B cell (primary cell): ENCODE measurements around the gene ACTL8. TPM values are rescaled to one million over a fixed set of nuclear protein-coding genes. Genes with fewer than 3 reads are reported as not detected.

ENCODE experiments used
- ATAC-seq: fragments of 200-7000 bp; cut with Tn5 transposase; one replicate; pipeline ENCODE4 v1.10.0; 2021; ENCODE audit warnings: low read depth, mild to moderate bottlenecking, moderate number of reproducible peaks, moderate library complexity
- CTCF ChIA-PET: fragments of 350-600 bp; sonication (Branson Sonifier 250); formaldehyde crosslinking; loops from one replicate; lab custom pipeline; 2021; ENCODE audit warnings: antibody characterized with exemption, inconsistent platforms; lab: Charles Lee
- POLR2A ChIA-PET: fragments of 350-600 bp; sonication (Branson Sonifier 250); formaldehyde crosslinking; loops from one replicate; lab custom pipeline; 2021; ENCODE audit warnings: antibody characterized with exemption; lab: Charles Lee
- DNase-seq: peaks from one replicate; pipeline ENCODE4 v3.0.0; 2013
- H2AFZ ChIP-seq: 2 replicates; pipeline ENCODE4 v1.6.1; 2012; ENCODE audit warnings: mild to moderate bottlenecking, low read depth, low read length; ENCODE audit not compliant: insufficient read depth, poor library complexity, severe bottlenecking
- H3K27ac ChIP-seq, 2 donors: 1 replicate in 1 of 2; 2 replicates in 1 of 2; pipeline ENCODE4 v1.5.1; 2012 to 2013; ENCODE audit warnings: low read length in 2 of 2, mild to moderate bottlenecking in 2 of 2, moderate library complexity in 1 of 2
- H3K27me3 ChIP-seq, 4 experiments: fragments of 200-600 bp in 1 of 4; sonication (generic) in 1 of 4; replicated peaks in 1 of 4; 1 replicate in 2 of 4; 2 replicates in 2 of 4; pipeline versions ENCODE4 v1.6.1 to v1.7.0; 2013 to 2016; ENCODE audit warnings: low read length in 3 of 4, mild to moderate bottlenecking in 2 of 4, mixed read lengths in 1 of 4, moderate library complexity in 1 of 4; ENCODE audit not compliant: insufficient read depth in 4 of 4, control insufficient read depth in 3 of 4; ENCODE audit errors: control extremely low read depth in 1 of 4
- H3K36me3 ChIP-seq, 2 experiments: replicated peaks in 1 of 2; 1 replicate in 1 of 2; 2 replicates in 1 of 2; pipeline versions ENCODE4 v1.6.1 to v1.7.1; 2013; ENCODE audit warnings: low read length in 1 of 2; ENCODE audit not compliant: insufficient read depth in 2 of 2, control insufficient read depth in 1 of 2; ENCODE audit errors: control extremely low read depth in 1 of 2, extremely low read depth in 1 of 2
- H3K4me1 ChIP-seq, 2 donors: fragments of 200-600 bp in 1 of 2; sonication (generic) in 1 of 2; 1 replicate in 1 of 2; 2 replicates in 1 of 2; pipeline versions ENCODE4 v1.5.1 to v1.6.1; 2013 to 2017; ENCODE audit warnings: low read length in 2 of 2; ENCODE audit not compliant: control insufficient read depth in 2 of 2, insufficient read depth in 2 of 2
- H3K4me2 ChIP-seq: replicated peaks from 2 replicates; pipeline ENCODE3; 2012; ENCODE audit warnings: mild to moderate bottlenecking, low read depth, low read length; ENCODE audit not compliant: poor library complexity, severe bottlenecking
- H3K4me3 ChIP-seq, 5 experiments: fragments of 200-600 bp in 1 of 5; sonication (generic) in 1 of 5; 1 replicate in 3 of 5; 2 replicates in 2 of 5; pipeline versions ENCODE4 v1.5.1 to v1.7.0; 2011 to 2016; ENCODE audit warnings: low read length in 4 of 5, mild to moderate bottlenecking in 4 of 5, low read depth in 2 of 5, control low read depth in 1 of 5, moderate library complexity in 1 of 5; ENCODE audit not compliant: insufficient read depth in 1 of 5; ENCODE audit errors: control extremely low read depth in 1 of 5, extremely low read depth in 1 of 5
- H3K79me2 ChIP-seq: fragments of 200-600 bp; sonication (generic); one replicate; pipeline ENCODE4 v1.6.0; 2016; ENCODE audit warnings: low read length; ENCODE audit not compliant: control insufficient read depth, insufficient read depth
- H3K9ac ChIP-seq: fragments of 200-600 bp; sonication (generic); 2 replicates; pipeline ENCODE4 v1.6.1; 2017; ENCODE audit warnings: mild to moderate bottlenecking, low read length, moderate library complexity
- H3K9me3 ChIP-seq, 3 donors: one replicate each; pipeline versions ENCODE4 v1.6.1 to v1.7.1; 2013; ENCODE audit warnings: low read length in 2 of 3; ENCODE audit not compliant: control insufficient read depth in 2 of 3, insufficient read depth in 1 of 3; ENCODE audit errors: control extremely low read depth in 1 of 3
- H4K20me1 ChIP-seq: 2 replicates; pipeline ENCODE4 v1.6.0; 2012; ENCODE audit warnings: mild to moderate bottlenecking, low read length; ENCODE audit not compliant: insufficient read depth, control insufficient read depth, poor library complexity, severe bottlenecking
- H3K27ac Mint-ChIP-seq: one replicate; pipeline ENCODE4 v1.8.0; 2021; ENCODE audit warnings: mixed read lengths
- H3K27me3 Mint-ChIP-seq: one replicate; pipeline ENCODE4 v1.8.0; 2021; ENCODE audit warnings: mixed read lengths
- H3K4me1 Mint-ChIP-seq: one replicate; pipeline ENCODE4 v1.8.0; 2021; ENCODE audit warnings: mixed read lengths
- H3K4me3 Mint-ChIP-seq: one replicate; pipeline ENCODE4 v1.8.0; 2021; ENCODE audit warnings: mixed read lengths
- H3K9me3 Mint-ChIP-seq: one replicate; pipeline ENCODE4 v1.8.0; 2022; ENCODE audit warnings: mixed read lengths; ENCODE audit not compliant: insufficient read depth
- CTCF ChIP-seq: fragments of 200-600 bp; IDR thresholded peaks from one replicate; pipeline ENCODE4 v1.8.0; 2022; ENCODE audit warnings: antibody characterized with exemption, mild to moderate bottlenecking
- EZH2 ChIP-seq: IDR thresholded peaks from 2 replicates; pipeline ENCODE4 v1.6.1; 2012; ENCODE audit warnings: borderline replicate concordance, low read depth, mild to moderate bottlenecking, moderate library complexity, low read length; ENCODE audit not compliant: insufficient read depth, poor library complexity, severe bottlenecking
- WGBS: methylation state at CpG from one replicate; pipeline ENCODE4 v1.1.5; 2013; ENCODE audit warnings: missing lambda C conversion rate; ENCODE audit not compliant: insufficient coverage; 5-methylcytosine and 5-hydroxymethylcytosine counted together
- intact Hi-C: fragments of 100-400 bp; cut with micrococcal nuclease; formaldehyde crosslinking; loops from one replicate; pipeline ENCODE4 v1.10.0; 2022
- polyA plus RNA-seq: library from polyadenylated mRNA; depleted of rRNA; stranded (reverse); fragments of >200 nt; gene quantifications from 2 replicates; pipeline ENCODE4 v1.2.3, GENCODE V29; 2012
- total RNA-seq, 2 donors: library from RNA; stranded (reverse); fragments of 120-200 nt in 1 of 2; gene quantifications; 1 replicate in 1 of 2; 2 replicates in 1 of 2; pipeline versions ENCODE4 v1.2.3 to v1.2.4, GENCODE V29; 2013 to 2022

The ACTL8 gene
- total and polyA plus RNA-seq, 2 donors (not counting 1 experiment from before 2014, with no cell fraction given), result not detected

GRCh38 chr1:17776426-17776825 lies 21.3 kb downstream of the ACTL8 start:
- H3K27me3 Mint-ChIP-seq, result peaks cover 3% of the 10 kb centered on the region
- Histone ChIP-seq H3K36me3 (no peaks in the 10 kb centered on the region), H4K20me1 (no peaks in the 10 kb centered on the region), H3K27ac (no peak overlapping the region), H3K9ac (no peak overlapping the region), H3K4me1 (no peaks in the 10 kb centered on the region), H3K9me3 (peaks cover 0 to 8% (median 0%) of the 10 kb centered on the region in 3 donors), H3K79me2 (no peaks in the 10 kb centered on the region), H3K27me3 (no peaks in the 10 kb centered on the region), H3K4me2 (no peak overlapping the region), H2AFZ (no peak overlapping the region), H3K4me3 (no peak overlapping the region)
- no peaks in the 10 kb centered on the region for H3K9me3 Mint-ChIP-seq
- 35% methylated on average over 11 of the region's 11 CpGs for WGBS
- ATAC-seq (no peak), DNase-seq (no peak)
- H3K27ac Mint-ChIP-seq, result no peak overlapping the region
- TF ChIP-seq CTCF, result no peak
- no peak for TF ChIP-seq EZH2
- H3K4me1 Mint-ChIP-seq, result no peaks in the 10 kb centered on the region
- ChIA-PET POLR2A (no interaction called here), CTCF (no interaction called here)
- intact Hi-C loops, result no loop called here
- no peak overlapping the region for H3K4me3 Mint-ChIP-seq

- WGBS, result 86% methylated on average over 7 of the region's 10 CpGs
- Mint-ChIP-seq H3K4me1 (no peaks in the 10 kb centered on the region), H3K9me3 (no peaks in the 10 kb centered on the region), H3K27ac (no peak overlapping the region), H3K4me3 (no peak overlapping the region), H3K27me3 (peaks cover 6% of the 10 kb centered on the region)
- Histone ChIP-seq H3K9ac (no peak overlapping the region), H3K4me2 (no peak overlapping the region), H2AFZ (no peak overlapping the region), H3K79me2 (no peaks in the 10 kb centered on the region), H3K9me3 (peaks cover 0 to 8% (median 0%) of the 10 kb centered on the region in 3 donors), H3K27me3 (no peaks in the 10 kb centered on the region), H3K4me3 (no peak overlapping the region), H3K36me3 (no peaks in the 10 kb centered on the region), H4K20me1 (no peaks in the 10 kb centered on the region), H3K4me1 (no peaks in the 10 kb centered on the region), H3K27ac (no peak overlapping the region)
- intact Hi-C loops, result no loop called here
- ATAC-seq (no peak), DNase-seq (no peak)
- POLR2A ChIA-PET, result no interaction called here
- CTCF ChIA-PET, result no interaction called here
- TF ChIP-seq CTCF (no peak), EZH2 (no peak)
These were observed 22.2 kb downstream of the ACTL8 start for GRCh38 chr1:17777330-17777729.
